Measurements from ENCODE around the gene SCAI.

- TF ChIP-seq, protein P1, sequence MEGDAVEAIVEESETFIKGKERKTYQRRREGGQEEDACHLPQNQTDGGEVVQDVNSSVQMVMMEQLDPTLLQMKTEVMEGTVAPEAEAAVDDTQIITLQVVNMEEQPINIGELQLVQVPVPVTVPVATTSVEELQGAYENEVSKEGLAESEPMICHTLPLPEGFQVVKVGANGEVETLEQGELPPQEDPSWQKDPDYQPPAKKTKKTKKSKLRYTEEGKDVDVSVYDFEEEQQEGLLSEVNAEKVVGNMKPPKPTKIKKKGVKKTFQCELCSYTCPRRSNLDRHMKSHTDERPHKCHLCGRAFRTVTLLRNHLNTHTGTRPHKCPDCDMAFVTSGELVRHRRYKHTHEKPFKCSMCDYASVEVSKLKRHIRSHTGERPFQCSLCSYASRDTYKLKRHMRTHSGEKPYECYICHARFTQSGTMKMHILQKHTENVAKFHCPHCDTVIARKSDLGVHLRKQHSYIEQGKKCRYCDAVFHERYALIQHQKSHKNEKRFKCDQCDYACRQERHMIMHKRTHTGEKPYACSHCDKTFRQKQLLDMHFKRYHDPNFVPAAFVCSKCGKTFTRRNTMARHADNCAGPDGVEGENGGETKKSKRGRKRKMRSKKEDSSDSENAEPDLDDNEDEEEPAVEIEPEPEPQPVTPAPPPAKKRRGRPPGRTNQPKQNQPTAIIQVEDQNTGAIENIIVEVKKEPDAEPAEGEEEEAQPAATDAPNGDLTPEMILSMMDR (IDR thresholded peaks at IDR 0.05; ENCODE audit: insufficient read depth, low read length, poor library complexity, severe bottlenecking) = no peak
- no peak for TF ChIP-seq EZH2phosphoT487 (conservative IDR thresholded peaks at IDR 0.05; ENCODE audit: low read length)
These were observed 13.2 kb upstream of the SCAI start for GRCh38 chr9:125156551-125156950.

All from SU-DHL-6 (cell line).